GM23248 (cell line): ENCODE results near the gene AHRR.

Source experiments
- EZH2 ChIP-seq: fragments of 200-600 bp; sonication (generic); IDR thresholded peaks from 2 replicates; pipeline ENCODE4 v1.6.1; 2018; ENCODE audit warnings: antibody characterized with exemption, mild to moderate bottlenecking; ENCODE audit not compliant: insufficient read depth, poor library complexity, severe bottlenecking
- EZH2phosphoT487 ChIP-seq: fragments of 200-600 bp; sonication (generic); IDR thresholded peaks from 2 replicates; pipeline ENCODE4 v1.6.1; 2018; ENCODE audit warnings: antibody characterized with exemption, moderate library complexity, mild to moderate bottlenecking, low read depth; ENCODE audit not compliant: insufficient read depth

DNA sequence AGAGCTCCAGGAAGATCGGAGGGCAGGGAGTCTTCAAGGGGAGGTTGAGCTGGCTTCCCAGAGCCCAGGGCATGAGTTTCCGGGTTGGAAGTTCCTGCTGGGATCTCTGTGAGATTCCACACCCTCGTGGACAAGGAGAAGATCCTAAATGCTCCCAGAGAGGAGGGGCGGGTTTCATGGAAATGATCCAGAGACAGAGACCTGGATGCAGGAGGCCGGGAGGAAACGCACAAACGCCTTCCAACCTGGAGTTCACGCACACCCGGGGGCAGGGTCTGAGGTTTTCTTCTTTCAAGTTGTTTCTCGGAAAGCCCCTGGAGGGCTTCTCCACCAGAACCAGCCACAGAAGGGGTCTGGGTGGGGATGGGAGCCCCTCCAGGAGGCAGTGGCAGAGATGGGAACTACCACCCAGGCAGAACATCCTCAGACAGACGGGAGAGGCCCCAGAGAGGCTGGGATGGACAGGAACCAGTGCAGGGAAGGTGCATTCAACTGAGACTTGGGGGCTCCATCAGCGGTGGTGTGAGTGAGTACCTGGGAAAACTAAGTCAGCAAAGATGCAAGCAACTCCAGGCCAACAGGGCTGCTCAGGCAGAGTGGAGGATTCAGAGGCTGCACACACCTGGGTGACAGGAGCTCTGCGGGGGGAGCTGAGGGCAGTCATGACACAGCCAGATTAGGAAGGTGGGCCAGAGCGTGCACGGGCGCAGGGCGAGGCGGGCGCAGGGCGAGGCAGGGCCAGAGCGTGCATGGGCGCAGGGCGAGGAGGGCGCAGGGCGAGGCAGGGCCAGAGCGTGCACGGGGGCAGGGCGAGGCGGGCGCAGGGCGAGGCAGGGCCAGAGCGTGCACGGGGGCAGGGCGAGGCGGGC is 69.3 kb downstream of the AHRR start:
- TF ChIP-seq EZH2phosphoT487 (no peak), EZH2 (no peak)
